H1 (cell line): ENCODE measurements around the gene PDXP. TPM values are rescaled to one million over a fixed set of nuclear protein-coding genes. Genes with fewer than 3 reads are reported as not detected.

ENCODE experiments used
- CTBP2 ChIP-seq: IDR thresholded peaks from 2 replicates; pipeline ENCODE4 v1.7.0; 2011; ENCODE audit warnings: borderline replicate concordance, mild to moderate bottlenecking, moderate library complexity, mixed read lengths, low read length; ENCODE audit not compliant: insufficient read depth, insufficient read length
- USF2 ChIP-seq: IDR thresholded peaks from 2 replicates; pipeline ENCODE4 v1.6.1; 2011; ENCODE audit warnings: low read length, improper control_type of control experiment
- polyA plus RNA-seq, 7 experiments: library from polyadenylated mRNA; depleted of rRNA in 3 of 7; stranded (reverse) in 5 of 7; unstranded in 2 of 7; fragments of >200 nt in 5 of 7; fragments of 200-250 nt in 2 of 7; gene quantifications; 1 replicate in 5 of 7; 2 replicates in 1 of 7; 4 replicates in 1 of 7; pipeline versions ENCODE4 v1.2.1 to v1.2.3, GENCODE V29; 2011 to 2013; ENCODE audit warnings: missing spikeins in 2 of 7, mixed read lengths in 2 of 7
- total RNA-seq: library from RNA; stranded (reverse); fragmentation: NEBNext Ultra II Directional; extraction: Animal tissue kit (Norgen Biotek cat#: 25700); gene quantifications from 2 replicates; pipeline ENCODE4 v1.2.1, GENCODE V29; 2021

Gene PDXP
- total and polyA plus RNA-seq, 2 of the 8 experiments (the other 6 are each of a cell fraction or from before 2014, with no cell fraction given), result 36.6 to 67.7 TPM

GRCh38 chr22:37633625-37634416 lies 24.7 kb upstream of the PDXP start (continued):
- TF ChIP-seq CTBP2, result no peak
- TF ChIP-seq USF2, result no peak
